Astrocyte (in vitro differentiated cells and primary cell): ENCODE data around the gene SDK1. TPM values are rescaled to one million over a fixed set of nuclear protein-coding genes. Genes with fewer than 3 reads are reported as not detected.

Experiments used
- DNase-seq: peaks from one replicate; pipeline ENCODE4 v3.0.0-alpha.2; 2010; ENCODE audit warnings: low read depth
- FAIRE-seq: peaks from 2 replicates; lab custom pipeline; 2011; peaks lifted over from hg19 to GRCh38; lab: Jason Lieb, UNC
- H2AFZ ChIP-seq: 2 replicates; pipeline ENCODE4 v1.6.0; 2012; ENCODE audit warnings: low read depth, low read length, inconsistent platforms
- H3K27ac ChIP-seq: 2 replicates; pipeline ENCODE4 v1.5.1; 2011; ENCODE audit warnings: low read depth, low read length, inconsistent platforms
- H3K27me3 ChIP-seq: 2 replicates; pipeline ENCODE4 v1.6.0; 2011; ENCODE audit warnings: low read length, inconsistent platforms; ENCODE audit not compliant: insufficient read depth
- H3K36me3 ChIP-seq: 2 replicates; pipeline ENCODE4 v1.5.1; 2011; ENCODE audit warnings: low read length, inconsistent platforms; ENCODE audit not compliant: insufficient read depth
- H3K4me1 ChIP-seq: 2 replicates; pipeline ENCODE4 v1.5.1; 2011; ENCODE audit warnings: low read length, inconsistent platforms; ENCODE audit not compliant: insufficient read depth
- H3K4me2 ChIP-seq: 2 replicates; pipeline ENCODE4 v1.6.0; 2012; ENCODE audit warnings: low read length, inconsistent platforms
- H3K4me3 ChIP-seq: 2 replicates; pipeline ENCODE4 v1.5.1; 2011; ENCODE audit warnings: low read depth, mild to moderate bottlenecking, low read length, inconsistent platforms; ENCODE audit not compliant: insufficient read depth
- H3K79me2 ChIP-seq: 2 replicates; pipeline ENCODE4 v1.6.0; 2012; ENCODE audit warnings: mild to moderate bottlenecking, low read length, inconsistent platforms; ENCODE audit not compliant: insufficient read depth
- H3K9ac ChIP-seq: 2 replicates; pipeline ENCODE4 v1.6.0; 2012; ENCODE audit warnings: mild to moderate bottlenecking, low read length, inconsistent platforms
- H3K9me3 ChIP-seq: 2 replicates; pipeline ENCODE4 v1.5.1; 2012; ENCODE audit warnings: low read depth, mild to moderate bottlenecking, low read length, inconsistent platforms; ENCODE audit not compliant: insufficient read depth
- H4K20me1 ChIP-seq: 2 replicates; pipeline ENCODE4 v1.6.0; 2012; ENCODE audit warnings: low read length, inconsistent platforms; ENCODE audit not compliant: insufficient read depth
- H3K27ac Mint-ChIP-seq: one replicate; pipeline ENCODE4 v1.8.0; 2021; ENCODE audit warnings: mild to moderate bottlenecking, mixed read lengths; ENCODE audit not compliant: unreplicated experiment
- H3K27me3 Mint-ChIP-seq: one replicate; pipeline ENCODE4 v1.8.0; 2021; ENCODE audit warnings: low read depth, mixed read lengths; ENCODE audit not compliant: unreplicated experiment
- H3K36me3 Mint-ChIP-seq: one replicate; pipeline ENCODE4 v1.8.0; 2021; ENCODE audit warnings: low read depth, mixed read lengths; ENCODE audit not compliant: unreplicated experiment
- H3K4me1 Mint-ChIP-seq: one replicate; pipeline ENCODE4 v1.8.0; 2021; ENCODE audit warnings: low read depth, mixed read lengths; ENCODE audit not compliant: unreplicated experiment
- H3K4me3 Mint-ChIP-seq: one replicate; pipeline ENCODE4 v1.8.0; 2021; ENCODE audit warnings: mild to moderate bottlenecking, moderate library complexity, mixed read lengths; ENCODE audit not compliant: unreplicated experiment
- H3K9me3 Mint-ChIP-seq: one replicate; pipeline ENCODE4 v1.8.0; 2021; ENCODE audit warnings: mild to moderate bottlenecking, mixed read lengths; ENCODE audit not compliant: unreplicated experiment
- EZH2 ChIP-seq: IDR thresholded peaks from 2 replicates; pipeline ENCODE4 v1.6.1; 2012; ENCODE audit warnings: mild to moderate bottlenecking, low read length, inconsistent platforms; ENCODE audit not compliant: insufficient read depth
- total RNA-seq: library from RNA; stranded (reverse); gene quantifications from 2 replicates; pipeline ENCODE4 v1.2.1, GENCODE V29; 2021
- TF ChIP-seq, protein P1 (sequence below): IDR thresholded peaks from 2 replicates; pipeline ENCODE4 v1.5.1; 2011; ENCODE audit warnings: low read depth, mild to moderate bottlenecking, inconsistent platforms, low read length, moderate library complexity; ENCODE audit not compliant: insufficient read depth

Gene SDK1
- total RNA-seq, 1 donor from 2014 or later: 4.2 TPM

- no peaks in the 10 kb centered on the region for H4K20me1 ChIP-seq
- no peak overlapping the region for H3K27ac ChIP-seq
- H3K79me2 ChIP-seq: no peaks in the 10 kb centered on the region
- no peak overlapping the region for H3K9ac ChIP-seq
- Mint-ChIP-seq H3K4me3 (no peak overlapping the region), H3K9me3 (peaks cover 13% of the 10 kb centered on the region), H3K27me3 (peaks cover 24% of the 10 kb centered on the region), H3K4me1 (no peaks in the 10 kb centered on the region), H3K36me3 (no peaks in the 10 kb centered on the region), H3K27ac (no peak overlapping the region)
- no peaks in the 10 kb centered on the region for H3K36me3 ChIP-seq
- H3K4me3 ChIP-seq: no peak overlapping the region
- H3K27me3 ChIP-seq: no peaks in the 10 kb centered on the region
- TF ChIP-seq, protein P1, sequence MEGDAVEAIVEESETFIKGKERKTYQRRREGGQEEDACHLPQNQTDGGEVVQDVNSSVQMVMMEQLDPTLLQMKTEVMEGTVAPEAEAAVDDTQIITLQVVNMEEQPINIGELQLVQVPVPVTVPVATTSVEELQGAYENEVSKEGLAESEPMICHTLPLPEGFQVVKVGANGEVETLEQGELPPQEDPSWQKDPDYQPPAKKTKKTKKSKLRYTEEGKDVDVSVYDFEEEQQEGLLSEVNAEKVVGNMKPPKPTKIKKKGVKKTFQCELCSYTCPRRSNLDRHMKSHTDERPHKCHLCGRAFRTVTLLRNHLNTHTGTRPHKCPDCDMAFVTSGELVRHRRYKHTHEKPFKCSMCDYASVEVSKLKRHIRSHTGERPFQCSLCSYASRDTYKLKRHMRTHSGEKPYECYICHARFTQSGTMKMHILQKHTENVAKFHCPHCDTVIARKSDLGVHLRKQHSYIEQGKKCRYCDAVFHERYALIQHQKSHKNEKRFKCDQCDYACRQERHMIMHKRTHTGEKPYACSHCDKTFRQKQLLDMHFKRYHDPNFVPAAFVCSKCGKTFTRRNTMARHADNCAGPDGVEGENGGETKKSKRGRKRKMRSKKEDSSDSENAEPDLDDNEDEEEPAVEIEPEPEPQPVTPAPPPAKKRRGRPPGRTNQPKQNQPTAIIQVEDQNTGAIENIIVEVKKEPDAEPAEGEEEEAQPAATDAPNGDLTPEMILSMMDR: no peak
- no peak for TF ChIP-seq EZH2
- FAIRE-seq (no peak), DNase-seq (peak; percentile 85)
- no peak overlapping the region for H2AFZ ChIP-seq
- H3K4me2 ChIP-seq: no peak overlapping the region
- no peaks in the 10 kb centered on the region for H3K9me3 ChIP-seq
- H3K4me1 ChIP-seq: no peaks in the 10 kb centered on the region
Measured at GRCh38 chr7:3289996-3290395, 11.1 kb upstream of the SDK1 start.

- Mint-ChIP-seq H3K4me1 (no peaks in the 10 kb centered on the region), H3K27ac (no peak overlapping the region), H3K36me3 (no peaks in the 10 kb centered on the region), H3K27me3 (peaks cover 18% of the 10 kb centered on the region), H3K4me3 (no peak overlapping the region), H3K9me3 (peaks cover 9% of the 10 kb centered on the region)
- Histone ChIP-seq H3K27ac (no peak overlapping the region), H3K36me3 (no peaks in the 10 kb centered on the region), H2AFZ (no peak overlapping the region), H4K20me1 (no peaks in the 10 kb centered on the region), H3K9me3 (no peaks in the 10 kb centered on the region), H3K4me1 (no peaks in the 10 kb centered on the region), H3K27me3 (no peaks in the 10 kb centered on the region), H3K4me3 (no peak overlapping the region), H3K79me2 (no peaks in the 10 kb centered on the region), H3K9ac (no peak overlapping the region), H3K4me2 (no peak overlapping the region)
- DNase-seq: no peak
- no peak for FAIRE-seq
- TF ChIP-seq EZH2: no peak
- TF ChIP-seq, protein P1: no peak
Measured at GRCh38 chr7:3292694-3293093, 8.4 kb upstream of the SDK1 start.

DNA sequence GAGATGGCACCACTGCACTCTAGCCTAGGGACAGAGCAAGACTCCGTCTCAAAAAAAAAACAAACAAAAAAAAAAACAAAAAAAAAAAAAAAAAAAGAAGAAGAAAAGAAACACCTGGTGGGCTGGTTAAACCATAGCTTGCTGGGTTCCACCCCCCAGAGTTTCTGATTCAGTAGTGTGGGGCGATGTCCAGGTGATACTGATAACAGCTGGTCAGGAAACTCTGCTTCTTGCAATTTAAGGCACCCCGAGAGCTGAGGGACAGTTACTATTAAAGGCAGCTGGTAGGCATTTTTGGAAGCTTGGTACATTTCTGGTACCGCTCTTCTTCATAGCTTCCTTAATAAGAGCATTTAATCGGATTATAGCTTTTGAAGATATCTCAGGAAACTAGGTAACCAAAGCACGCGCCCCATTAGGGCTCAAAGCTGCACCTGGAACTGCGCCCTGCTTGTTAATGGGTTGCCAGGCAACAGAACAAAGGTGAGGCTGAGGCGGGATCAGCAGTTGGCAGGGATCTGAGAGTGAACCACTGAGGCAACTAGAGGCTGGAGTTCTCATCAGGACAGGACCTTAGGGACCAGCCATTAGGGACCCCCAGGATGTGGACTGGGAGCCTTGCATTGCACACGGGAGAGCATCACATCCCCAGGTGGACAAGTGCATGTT lies 6.5 kb upstream of the SDK1 start:
- no peak overlapping the region for H3K4me2 ChIP-seq
- Mint-ChIP-seq H3K4me1 (no peaks in the 10 kb centered on the region), H3K27ac (no peak overlapping the region), H3K4me3 (no peak overlapping the region), H3K9me3 (peaks cover 5% of the 10 kb centered on the region), H3K27me3 (peaks cover 19% of the 10 kb centered on the region), H3K36me3 (no peaks in the 10 kb centered on the region)
- no peaks in the 10 kb centered on the region for H3K4me1 ChIP-seq
- no peaks in the 10 kb centered on the region for H3K27me3 ChIP-seq
- no peak for TF ChIP-seq EZH2
- TF ChIP-seq, protein P1: no peak
- H3K79me2 ChIP-seq: no peaks in the 10 kb centered on the region
- DNase-seq: no peak
- no peaks in the 10 kb centered on the region for H3K9me3 ChIP-seq
- H3K27ac ChIP-seq: no peak overlapping the region
- H3K36me3 ChIP-seq: no peaks in the 10 kb centered on the region
- FAIRE-seq: no peak
- no peak overlapping the region for H2AFZ ChIP-seq
- H3K9ac ChIP-seq: no peak overlapping the region
- H3K4me3 ChIP-seq: no peak overlapping the region
- H4K20me1 ChIP-seq: no peaks in the 10 kb centered on the region
